OCI-LY1 (cell line): ENCODE data around the gene IL1RN.

Experiments
- EZH2 ChIP-seq: fragments of 200-600 bp; sonication (generic), shearing (Covaris generic); IDR thresholded peaks from 2 replicates; pipeline ENCODE4 v1.8.0; 2017; ENCODE audit warnings: borderline replicate concordance, mixed run types, mild to moderate bottlenecking, antibody characterized with exemption, low read length, moderate library complexity, mixed read lengths
- TF ChIP-seq, protein P1 (sequence below): fragments of 200-600 bp; sonication (generic), shearing (Covaris generic); IDR thresholded peaks from 2 replicates; pipeline ENCODE4 v1.5.1; 2017; ENCODE audit warnings: mild to moderate bottlenecking, antibody characterized with exemption, low read length, moderate library complexity, mixed read lengths

GRCh38 chr2:113157897-113158753, 30.7 kb downstream of the IL1RN start:
- TF ChIP-seq, protein P1, sequence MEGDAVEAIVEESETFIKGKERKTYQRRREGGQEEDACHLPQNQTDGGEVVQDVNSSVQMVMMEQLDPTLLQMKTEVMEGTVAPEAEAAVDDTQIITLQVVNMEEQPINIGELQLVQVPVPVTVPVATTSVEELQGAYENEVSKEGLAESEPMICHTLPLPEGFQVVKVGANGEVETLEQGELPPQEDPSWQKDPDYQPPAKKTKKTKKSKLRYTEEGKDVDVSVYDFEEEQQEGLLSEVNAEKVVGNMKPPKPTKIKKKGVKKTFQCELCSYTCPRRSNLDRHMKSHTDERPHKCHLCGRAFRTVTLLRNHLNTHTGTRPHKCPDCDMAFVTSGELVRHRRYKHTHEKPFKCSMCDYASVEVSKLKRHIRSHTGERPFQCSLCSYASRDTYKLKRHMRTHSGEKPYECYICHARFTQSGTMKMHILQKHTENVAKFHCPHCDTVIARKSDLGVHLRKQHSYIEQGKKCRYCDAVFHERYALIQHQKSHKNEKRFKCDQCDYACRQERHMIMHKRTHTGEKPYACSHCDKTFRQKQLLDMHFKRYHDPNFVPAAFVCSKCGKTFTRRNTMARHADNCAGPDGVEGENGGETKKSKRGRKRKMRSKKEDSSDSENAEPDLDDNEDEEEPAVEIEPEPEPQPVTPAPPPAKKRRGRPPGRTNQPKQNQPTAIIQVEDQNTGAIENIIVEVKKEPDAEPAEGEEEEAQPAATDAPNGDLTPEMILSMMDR, result no peak
- no peak for TF ChIP-seq EZH2
